GM18867 (cell line): Measurements from ENCODE around the gene GAB1.

Source experiments
- ATAC-seq: cut with Tn5 transposase; IDR thresholded peaks from one replicate; pipeline ENCODE4 v1.9.1; 2021; ENCODE audit warnings: mild to moderate bottlenecking, moderate library complexity; ENCODE audit not compliant: unreplicated experiment

GAB1 gene

DNA sequence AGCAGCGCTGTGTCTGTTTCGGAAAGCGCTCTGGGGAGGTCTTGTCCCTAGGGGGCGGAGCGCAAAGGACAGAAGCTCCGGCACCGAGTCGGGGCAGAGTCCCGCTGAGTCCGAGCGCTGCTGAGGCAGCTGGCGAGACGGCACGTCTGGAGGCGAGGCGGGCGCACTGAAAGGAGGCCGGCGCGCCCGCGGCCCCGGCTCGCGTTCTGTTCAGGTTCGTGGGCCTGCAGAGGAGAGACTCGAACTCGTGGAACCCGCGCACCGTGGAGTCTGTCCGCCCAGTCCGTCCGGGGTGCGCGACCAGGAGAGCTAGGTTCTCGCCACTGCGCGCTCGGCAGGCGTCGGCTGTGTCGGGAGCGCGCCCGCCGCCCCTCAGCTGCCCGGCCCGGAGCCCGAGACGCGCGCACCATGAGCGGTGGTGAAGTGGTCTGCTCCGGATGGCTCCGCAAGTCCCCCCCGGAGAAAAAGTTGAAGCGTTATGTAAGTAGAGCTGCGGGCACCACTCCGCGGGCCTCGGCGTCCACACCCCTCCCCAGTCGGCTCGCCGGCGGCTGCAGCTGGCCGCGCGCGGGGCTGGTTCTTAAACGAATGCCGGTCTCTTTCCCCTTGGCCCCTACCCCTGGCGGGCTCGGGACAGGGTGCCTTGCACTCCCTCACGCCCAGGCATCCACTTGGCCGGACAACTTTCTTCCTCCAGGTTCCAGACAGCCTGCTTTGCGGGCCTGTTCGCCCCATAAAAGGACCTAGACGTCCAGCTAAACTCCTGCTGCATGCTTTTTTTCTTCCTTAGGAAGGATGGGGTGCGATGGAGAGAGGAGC is at the start of gene GAB1:
GAB1 (plus strand) TSS at position 96 of the 819 bp plus-strand sequence; CDS start at position 409, 313 bp downstream.
- ATAC-seq, result peak; percentile 82

DNA sequence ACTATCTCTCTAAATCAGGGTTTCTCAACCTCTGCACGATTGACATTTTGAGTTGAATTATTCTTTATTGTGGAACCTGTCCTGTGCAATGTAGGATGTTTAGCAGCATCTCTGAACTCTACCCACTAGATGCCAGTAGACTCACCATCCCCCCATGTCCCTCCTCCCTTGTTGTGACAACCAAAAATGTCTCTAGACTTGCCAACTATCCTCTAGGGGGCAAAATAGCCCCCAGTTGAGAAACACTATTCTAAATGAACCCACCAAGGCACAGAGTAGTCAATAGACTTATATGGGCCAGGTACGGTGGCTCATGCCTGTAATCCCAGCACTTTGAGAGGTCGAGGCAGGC is 49.1 kb upstream of the GAB1 start:
- no peak for ATAC-seq

DNA sequence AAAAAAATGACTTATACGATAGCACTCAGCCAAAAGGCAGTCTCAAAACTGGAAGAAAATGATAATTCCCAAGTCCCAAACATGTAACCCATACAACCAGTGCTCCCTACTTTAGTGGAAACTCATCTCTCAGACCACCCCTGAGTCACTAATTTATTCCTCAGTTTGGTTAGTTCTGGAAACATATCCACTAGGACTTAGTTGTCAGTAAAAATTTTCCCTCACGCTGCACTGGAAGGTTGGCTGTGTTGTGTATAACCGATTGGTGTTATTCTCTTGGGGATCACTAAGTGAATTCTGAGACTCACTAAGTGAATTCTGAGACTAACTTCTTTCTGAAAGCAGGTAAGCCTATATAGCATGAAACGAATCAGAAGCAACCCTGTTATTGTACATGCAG is 48.5 kb upstream of the GAB1 start:
- no peak for ATAC-seq

DNA sequence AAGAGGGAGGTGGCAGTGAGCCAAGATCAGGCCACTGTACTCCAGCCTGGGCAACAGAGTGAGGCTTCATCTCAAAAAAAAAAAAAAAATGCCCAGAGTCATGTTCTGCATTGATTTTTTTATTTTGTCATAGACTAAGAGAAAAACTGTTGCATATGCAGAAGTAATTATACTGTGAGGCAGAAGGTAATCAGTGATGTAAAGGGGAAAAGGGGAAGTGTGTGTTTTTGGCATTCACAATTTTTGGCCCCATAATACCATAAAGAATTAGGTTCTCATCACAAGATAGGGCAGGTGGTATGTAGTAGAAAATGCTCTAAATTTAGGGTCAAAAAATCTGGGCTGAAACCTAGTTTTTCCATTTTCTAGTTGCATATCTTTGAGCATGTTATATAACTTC is 47.3 kb upstream of the GAB1 start:
- ATAC-seq, result peak; percentile 49

DNA sequence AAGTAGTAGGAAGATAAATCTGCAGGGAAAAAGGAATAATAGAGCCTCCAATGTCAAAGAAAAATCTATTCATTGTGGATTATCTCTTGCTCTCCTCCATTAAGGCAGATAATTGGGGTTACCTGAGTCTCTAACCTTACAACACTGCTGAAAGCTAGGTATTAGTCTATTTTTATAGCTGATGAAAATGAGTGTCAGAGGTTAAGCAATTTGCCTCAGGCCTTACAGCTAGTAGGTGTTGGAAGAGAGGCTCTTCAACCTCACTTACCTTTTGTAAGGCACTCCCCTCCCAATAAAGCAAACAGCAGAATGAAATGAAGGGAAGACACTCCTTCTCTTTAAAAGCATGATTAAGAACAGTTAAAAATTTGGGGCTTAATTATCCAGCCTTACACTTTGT is 45.4 kb upstream of the GAB1 start:
- ATAC-seq, result no peak

DNA sequence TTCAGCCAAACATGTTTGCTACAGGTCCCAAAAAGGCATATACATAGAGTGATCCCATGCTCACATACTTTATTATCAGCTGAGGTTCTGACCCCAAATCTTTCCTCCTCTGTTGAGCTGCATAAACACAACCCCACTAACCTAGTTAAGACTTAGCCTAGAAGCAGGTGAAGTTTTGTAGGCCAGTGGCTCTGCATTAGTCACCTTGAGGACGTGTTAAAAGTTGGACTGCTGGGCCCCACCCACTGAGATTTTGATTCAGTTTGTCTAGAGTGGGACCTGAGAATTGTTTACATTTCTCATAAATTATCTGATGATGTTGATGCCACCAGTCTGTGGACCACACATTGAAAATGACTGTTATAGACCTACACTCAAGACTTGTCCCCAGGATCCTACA is 43.8 kb upstream of the GAB1 start:
- no peak for ATAC-seq

DNA sequence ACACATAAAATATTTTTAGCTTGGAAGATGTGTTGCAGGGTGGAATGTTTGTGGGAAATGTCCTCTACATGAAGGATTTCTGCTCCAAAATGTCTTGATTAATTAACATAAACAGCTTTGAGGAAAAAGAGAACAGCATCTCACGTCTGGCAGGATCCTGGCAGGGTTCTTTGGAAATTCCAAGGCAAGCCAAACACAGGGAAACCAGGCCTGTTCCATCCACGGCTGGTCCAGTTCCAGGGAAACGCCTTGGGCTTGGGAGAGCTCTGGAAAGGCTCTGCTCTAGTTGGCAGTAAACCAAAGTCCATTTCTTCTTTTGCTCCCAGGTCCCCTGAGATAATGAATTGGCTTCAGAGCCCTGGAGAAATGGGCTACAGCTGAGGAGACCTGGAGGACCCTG is 42.4 kb upstream of the GAB1 start:
- no peak for ATAC-seq

DNA sequence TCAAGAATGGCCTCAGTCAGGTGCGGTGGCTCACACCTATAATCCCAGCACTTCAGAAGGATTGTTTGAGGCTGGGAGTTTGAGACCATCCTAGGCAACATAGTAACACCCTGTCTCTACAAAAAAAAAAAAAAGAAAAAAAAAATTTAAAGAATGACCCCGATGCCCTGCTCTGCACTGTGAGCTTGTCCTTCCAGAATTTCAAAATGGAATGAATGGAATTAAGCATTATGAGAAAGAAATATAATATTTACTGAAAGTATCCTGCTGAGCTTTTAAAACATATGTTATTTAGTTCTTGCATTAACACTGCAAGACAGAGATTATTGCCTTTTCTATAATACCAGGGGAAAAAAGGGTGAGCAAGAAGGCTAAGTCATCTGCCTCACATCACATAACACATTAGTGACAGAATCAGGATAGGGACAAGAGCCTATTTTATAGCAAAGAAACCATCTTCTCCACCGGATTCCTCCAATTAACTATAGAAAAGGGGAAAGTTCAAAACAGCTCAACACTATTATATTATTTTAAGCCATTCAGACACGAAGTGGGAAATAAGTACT is 41.9 kb upstream of the GAB1 start:
- ATAC-seq, result no peak

DNA sequence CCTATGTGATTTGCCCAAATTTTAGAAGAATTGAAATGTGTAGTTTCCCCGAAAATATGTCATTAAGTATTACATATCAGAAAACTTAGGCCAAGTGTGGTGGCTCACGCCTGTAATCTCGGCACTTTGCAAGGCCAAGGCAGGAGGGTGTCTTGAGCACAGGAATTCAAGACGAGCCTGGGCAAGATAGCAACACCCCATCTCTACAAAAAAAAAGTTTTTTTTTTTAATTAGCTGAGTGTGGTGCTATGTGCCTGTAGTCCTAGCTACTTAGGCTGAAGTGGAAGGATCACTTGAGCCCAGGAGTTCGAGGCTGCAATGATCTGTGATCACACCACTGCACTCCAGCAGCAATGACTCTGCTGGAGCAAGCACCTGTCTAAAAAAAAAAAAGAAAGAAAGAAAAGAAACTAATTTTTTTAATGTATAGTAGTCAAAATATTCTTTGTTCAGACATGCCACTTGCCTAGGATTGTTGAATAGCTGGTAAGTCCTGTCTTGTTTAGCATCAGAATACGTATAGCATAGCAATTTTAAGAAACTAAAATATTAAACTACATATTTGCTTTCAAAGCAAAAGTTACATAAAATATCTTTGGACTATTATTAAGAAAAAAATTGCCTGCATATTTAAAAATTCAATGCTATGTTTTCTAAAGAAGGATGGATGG is 40.1 kb upstream of the GAB1 start:
- ATAC-seq, result no peak

DNA sequence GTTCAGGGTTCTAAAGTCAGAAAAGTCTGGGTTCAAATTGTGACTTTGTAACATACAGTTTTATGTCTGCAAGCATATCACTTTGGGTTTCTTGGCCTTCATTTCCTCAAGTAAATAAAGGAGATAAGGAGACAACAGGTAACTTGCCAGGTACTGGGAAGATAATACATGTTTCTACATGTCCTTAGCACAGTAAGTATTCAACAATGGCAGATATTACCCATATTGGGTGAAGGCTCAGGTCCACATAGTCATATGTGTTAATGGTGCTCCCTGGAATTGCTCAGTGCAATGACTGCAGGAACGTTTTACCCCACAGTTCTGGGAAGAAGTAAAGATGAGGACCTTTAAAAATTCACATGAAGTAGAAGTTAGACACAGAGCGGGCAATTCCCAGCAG is 35.8 kb upstream of the GAB1 start:
- ATAC-seq, result no peak

DNA sequence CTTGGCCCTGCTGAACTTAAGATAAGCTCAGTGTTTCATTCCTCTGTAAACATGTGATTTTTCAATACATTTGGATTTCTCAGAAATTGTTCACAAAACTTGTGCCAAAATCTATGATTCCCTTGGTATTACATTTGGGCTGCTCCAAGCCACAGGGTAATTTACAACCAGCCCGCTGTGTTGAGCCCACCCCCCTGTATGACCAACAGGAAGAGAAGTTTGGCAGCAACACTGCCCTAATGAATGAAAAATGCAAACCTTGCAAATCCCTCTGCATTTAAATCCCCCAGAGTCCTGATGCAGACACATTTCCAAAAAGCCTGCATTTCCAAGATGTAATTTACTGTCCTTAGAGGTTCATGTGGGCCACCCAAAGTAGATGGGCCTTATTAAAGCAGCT is 34.1 kb upstream of the GAB1 start:
- ATAC-seq, result no peak

DNA sequence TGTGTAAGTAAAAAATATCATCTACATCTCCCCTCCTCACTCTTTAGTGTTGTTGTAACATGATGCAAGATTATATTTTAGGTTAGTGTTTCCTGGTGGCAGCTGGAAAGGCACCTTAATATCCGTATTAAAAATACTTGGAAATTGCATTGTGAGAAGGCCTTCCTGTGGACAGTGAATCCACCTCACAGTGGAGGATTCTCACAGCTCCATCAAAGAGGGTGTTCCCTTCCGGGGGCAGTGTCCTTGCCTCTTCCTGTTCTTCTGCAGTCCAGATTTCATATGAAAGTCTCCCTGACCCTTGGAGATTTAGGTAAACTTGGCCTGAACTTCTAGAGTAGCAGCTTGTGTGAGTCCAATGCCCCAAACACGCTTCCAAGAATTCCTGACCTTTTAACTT is 29.9 kb upstream of the GAB1 start:
- ATAC-seq, result no peak

DNA sequence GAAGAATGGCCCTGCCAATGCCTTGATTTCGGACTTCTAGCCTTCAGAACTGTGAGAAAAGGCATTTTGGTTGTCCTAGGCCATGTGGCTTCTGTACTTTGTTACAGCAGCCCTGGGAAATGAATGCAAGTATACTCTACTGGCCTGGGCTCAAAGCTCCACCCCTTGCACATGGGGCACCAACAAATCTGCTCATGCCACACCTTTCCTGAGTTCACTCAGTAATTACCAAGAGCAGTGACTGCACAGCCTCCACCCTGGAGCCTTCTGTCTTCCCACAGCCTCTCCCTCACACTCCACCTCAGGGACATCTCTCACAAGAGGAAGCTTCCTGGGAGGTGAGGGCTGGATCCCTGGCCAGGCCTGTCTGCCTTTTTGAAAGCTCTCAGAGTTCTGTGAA is 29.1 kb upstream of the GAB1 start:
- ATAC-seq, result peak; percentile 37

DNA sequence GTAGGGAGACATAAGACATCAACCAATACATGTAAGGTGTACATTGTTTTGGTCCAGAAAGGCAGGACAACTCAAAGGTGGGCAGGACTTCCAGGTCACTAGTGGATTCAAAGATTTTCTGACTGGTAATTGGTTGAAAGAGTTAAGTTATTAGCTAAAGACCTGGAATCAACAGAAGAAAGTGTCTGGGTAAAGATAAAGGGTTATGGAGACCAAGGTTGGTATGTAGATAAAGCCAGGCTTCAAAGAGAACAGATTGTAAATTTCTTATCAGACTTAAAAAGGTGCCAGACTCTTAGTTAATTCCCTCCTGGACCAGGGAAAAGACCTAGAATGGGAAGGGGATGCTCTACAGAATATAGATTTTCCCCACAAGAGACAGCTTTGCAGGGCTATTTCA is 28.3 kb upstream of the GAB1 start:
- no peak for ATAC-seq

DNA sequence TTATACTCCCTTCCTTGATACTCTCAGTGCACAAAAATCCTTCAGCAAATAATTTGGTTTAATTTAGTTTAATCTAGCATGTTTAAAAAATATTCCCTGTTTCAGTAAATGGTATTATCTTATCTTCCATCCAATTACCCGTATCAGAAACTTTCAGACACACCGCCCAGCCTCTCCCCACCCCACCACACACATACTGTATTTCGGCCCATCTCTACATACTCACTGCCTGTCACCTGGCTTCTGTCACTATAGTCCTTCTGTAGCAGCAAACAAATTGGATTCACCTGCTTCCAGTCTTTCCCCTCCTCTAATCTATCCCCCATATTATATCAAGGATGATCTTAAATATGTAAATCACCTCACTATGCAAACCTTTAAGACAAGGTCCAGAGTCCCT is 24.8 kb upstream of the GAB1 start:
- ATAC-seq, result no peak

DNA sequence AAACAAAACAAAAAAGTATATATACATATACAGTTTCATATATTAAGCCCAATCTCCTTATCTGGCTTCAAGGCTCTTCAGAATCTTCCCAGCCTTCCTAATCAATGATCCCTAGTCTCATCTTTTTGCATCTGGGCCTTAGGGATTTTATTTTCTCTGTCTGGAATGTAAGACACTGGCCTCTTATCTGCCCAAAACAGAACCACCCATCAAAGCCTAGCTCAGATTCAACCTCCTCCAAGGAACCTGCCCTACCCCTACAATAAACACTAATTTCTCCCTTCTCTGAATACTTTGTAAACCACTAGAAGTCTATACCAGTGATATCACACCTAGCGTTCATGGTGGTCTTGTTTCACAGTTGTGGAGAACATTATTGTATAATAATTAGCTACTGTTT is 23.2 kb upstream of the GAB1 start:
- ATAC-seq, result no peak

DNA sequence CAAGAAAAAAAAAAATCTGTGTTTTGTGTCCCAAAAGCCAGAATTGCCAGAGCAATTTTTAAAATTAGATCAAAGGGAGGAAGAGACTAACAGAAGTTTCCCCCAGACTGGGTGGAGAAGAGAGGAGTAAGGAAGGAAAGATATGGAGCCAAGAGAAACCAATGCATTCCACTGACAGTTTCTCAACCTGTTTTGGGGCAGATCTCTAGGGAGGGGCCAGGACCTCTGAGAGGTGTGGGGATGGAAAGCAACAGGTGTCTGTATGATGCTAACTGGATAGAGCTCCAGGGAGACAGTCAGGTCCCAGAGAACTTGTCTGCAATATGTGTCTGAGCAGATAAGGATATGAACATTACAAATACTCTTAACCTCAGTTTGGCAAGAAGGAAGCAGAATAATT is 22.7 kb upstream of the GAB1 start:
- no peak for ATAC-seq

DNA sequence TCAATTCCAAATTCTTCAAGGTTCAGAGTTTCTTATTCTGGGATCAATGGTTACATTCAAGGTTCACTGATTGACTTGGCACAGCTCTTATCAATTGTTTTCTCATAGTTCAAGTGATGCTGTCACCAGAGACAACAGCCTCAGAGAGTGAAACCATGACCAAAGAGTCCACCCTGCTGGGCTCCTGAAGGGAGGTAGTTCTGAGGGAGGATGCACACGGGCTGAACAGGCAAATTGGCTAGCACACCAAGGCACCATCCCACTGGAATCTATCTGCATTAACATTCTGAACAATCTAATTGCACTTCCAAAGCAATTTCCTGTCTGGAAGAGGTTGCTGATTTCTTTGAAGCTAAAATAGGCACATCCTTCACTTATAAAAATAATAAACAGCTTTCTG is 16.6 kb upstream of the GAB1 start:
- ATAC-seq, result no peak

DNA sequence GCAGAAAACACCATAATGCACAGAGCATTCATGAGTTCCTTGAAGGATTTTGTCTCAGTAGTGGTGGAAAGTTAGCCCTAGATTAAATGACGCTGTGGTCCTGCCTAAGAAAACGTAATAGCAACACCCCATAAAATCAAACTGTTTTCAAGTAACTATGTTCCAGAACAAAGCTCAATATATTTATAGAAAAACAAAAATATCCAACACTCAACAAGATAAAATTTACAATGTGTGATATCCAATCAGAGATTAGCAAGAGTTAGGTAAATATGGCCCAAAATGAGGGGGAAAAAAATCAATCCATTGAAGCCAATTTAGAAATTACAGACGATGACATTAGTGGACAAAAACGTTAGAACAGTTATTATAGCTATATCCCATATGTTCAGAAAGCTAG is 9.9 kb upstream of the GAB1 start:
- ATAC-seq, result no peak

DNA sequence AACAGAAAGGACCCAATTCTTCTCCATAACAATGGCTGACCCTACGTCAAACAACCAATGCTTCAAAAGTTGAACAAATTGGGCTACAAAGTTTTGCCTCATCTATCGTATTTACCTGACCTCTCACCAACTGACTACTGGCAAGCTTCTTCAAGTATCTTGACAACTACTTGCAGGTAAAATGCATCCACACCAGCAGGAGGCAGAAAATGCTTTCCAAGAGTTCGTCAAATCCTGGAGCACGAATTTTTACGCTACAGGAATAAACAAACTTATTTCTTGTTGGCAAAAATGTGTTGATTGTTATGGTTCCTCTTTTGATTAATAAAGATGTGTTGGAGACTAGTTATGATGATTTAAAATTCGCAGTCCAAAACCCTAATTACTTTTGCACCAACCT is 6.7 kb upstream of the GAB1 start:
- no peak for ATAC-seq

DNA sequence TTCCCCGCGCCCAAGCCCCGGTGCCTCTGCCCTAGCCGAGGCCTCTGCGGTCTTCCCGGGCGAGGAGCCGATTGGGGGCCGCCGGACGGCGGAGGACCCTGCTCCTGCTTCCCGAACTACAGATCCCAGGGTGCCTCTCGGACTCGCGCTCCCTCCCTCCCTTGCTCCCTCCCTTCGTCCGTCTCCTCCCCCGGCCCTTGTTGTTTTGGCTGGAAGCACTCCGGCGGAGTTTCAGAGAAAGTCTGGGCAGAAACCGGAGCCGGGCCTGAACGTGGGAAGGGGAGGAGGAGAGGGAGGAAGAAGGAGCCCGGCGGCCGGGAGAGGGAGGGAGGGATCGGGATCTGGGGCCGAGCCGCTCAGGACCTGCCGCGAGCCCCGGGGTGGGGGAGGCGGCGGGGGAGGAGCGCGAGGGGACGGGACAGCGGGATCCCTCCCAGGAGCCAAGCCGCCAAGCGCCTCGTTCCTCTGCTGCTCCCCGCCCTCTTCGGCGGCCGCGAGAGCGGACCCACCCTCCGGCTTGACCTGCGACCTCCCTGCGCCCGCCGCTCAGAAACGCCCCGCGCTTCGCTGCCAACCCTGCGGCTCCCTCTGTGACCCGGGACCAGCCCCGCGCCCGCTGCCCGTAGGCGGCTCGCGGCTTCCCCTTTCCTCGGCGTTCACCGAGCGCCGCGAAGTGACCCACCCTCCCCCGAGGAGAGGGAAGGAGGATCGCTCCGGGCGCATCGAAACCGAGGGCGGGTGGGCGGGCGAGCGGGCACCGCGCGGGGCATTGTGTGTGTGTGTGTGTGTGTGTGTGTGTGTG is 496 bp upstream of the GAB1 start:
- ATAC-seq, result peak; percentile 55
